ENCODE data around the gene WSCD1. TPM values are rescaled to one million over a fixed set of nuclear protein-coding genes. Genes with fewer than 3 reads are reported as not detected.

WSCD1 gene
- total and polyA plus RNA-seq, 2 of the 4 experiments (the other 2 are of a cell fraction) = 0.07 TPM; not detected in 1

GRCh38 chr17:6138761-6139446, 68.7 kb downstream of the WSCD1 start:
- H3K9ac ChIP-seq (ENCODE audit: low read depth, low read length) = no peak overlapping the region
- no peaks in the 10 kb centered on the region for H4K20me1 ChIP-seq (ENCODE audit: insufficient read depth, low read length)
- no peak for ATAC-seq (ENCODE audit: low read depth)
- H3K27me3 ChIP-seq (ENCODE audit: control insufficient read depth, insufficient read depth, low read length) = no peaks in the 10 kb centered on the region
- no peak overlapping the region for H2AK5ac ChIP-seq (ENCODE audit: low read depth, low read length)
- intact Hi-C loops (cut with micrococcal nuclease) = loop anchor here (10.0 kb wide), 1 partner anchor 64 kb away; the partner anchor contains the start of gene WSCD1
- H3K9me3 ChIP-seq (ENCODE audit: control insufficient read depth, insufficient read depth, low read length) = peaks cover 7% of the 10 kb centered on the region
- TF ChIP-seq ELK1 (IDR thresholded peaks at IDR 0.05; ENCODE audit: borderline replicate concordance, low read depth, low read length) (no peak), FOS (IDR thresholded peaks at IDR 0.05; ENCODE audit: low read depth, low read length) (no peak), RFX5 (IDR thresholded peaks at IDR 0.05; ENCODE audit: low read depth, low read length) (no peak), RAD21 (IDR thresholded peaks at IDR 0.05; ENCODE audit: low read length) (no peak), POLR2A (IDR thresholded peaks at IDR 0.05; ENCODE audit: low read depth, low read length) (no peak), BHLHE40 (IDR thresholded peaks at IDR 0.05; ENCODE audit: low read depth, low read length) (no peak), CEBPB (IDR thresholded peaks at IDR 0.05; ENCODE audit: low read depth, low read length) (no peak), MAZ (IDR thresholded peaks at IDR 0.05; ENCODE audit: borderline replicate concordance, low read depth, low read length) (no peak), NFE2L2 (IDR thresholded peaks at IDR 0.05; ENCODE audit: low read depth, low read length) (no peak), MXI1 (IDR thresholded peaks at IDR 0.05; ENCODE audit: borderline replicate concordance, low read depth, low read length) (no peak), SMC3 (IDR thresholded peaks at IDR 0.05; ENCODE audit: low read depth, low read length) (no peak)
- TF ChIP-seq, protein P1, sequence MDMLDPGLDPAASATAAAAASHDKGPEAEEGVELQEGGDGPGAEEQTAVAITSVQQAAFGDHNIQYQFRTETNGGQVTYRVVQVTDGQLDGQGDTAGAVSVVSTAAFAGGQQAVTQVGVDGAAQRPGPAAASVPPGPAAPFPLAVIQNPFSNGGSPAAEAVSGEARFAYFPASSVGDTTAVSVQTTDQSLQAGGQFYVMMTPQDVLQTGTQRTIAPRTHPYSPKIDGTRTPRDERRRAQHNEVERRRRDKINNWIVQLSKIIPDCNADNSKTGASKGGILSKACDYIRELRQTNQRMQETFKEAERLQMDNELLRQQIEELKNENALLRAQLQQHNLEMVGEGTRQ (IDR thresholded peaks at IDR 0.05; ENCODE audit: low read depth, low read length) = no peak
- TF ChIP-seq, protein P2, sequence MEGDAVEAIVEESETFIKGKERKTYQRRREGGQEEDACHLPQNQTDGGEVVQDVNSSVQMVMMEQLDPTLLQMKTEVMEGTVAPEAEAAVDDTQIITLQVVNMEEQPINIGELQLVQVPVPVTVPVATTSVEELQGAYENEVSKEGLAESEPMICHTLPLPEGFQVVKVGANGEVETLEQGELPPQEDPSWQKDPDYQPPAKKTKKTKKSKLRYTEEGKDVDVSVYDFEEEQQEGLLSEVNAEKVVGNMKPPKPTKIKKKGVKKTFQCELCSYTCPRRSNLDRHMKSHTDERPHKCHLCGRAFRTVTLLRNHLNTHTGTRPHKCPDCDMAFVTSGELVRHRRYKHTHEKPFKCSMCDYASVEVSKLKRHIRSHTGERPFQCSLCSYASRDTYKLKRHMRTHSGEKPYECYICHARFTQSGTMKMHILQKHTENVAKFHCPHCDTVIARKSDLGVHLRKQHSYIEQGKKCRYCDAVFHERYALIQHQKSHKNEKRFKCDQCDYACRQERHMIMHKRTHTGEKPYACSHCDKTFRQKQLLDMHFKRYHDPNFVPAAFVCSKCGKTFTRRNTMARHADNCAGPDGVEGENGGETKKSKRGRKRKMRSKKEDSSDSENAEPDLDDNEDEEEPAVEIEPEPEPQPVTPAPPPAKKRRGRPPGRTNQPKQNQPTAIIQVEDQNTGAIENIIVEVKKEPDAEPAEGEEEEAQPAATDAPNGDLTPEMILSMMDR (conservative IDR thresholded peaks at IDR 0.05; ENCODE audit: low read depth, low read length) = no peak
- ChIA-PET CTCF (no interaction called here), POLR2A (ENCODE audit: unreplicated experiment) (no interaction called here)
- no peak overlapping the region for H2BK20ac ChIP-seq (ENCODE audit: low read depth, low read length)
- no peak overlapping the region for H4K8ac ChIP-seq (ENCODE audit: low read depth in 2 of 2, low read length in 2 of 2)
- no peak overlapping the region for H2AFZ ChIP-seq (replicated peaks; ENCODE audit: low read length, poor library complexity)
- H3K4me1 ChIP-seq (ENCODE audit: control insufficient read depth, insufficient read depth, low read length) = no peaks in the 10 kb centered on the region
- dilution Hi-C loops (cut with HindIII; ENCODE audit: low sequenced_read_pairs, unreplicated experiment) = no loop called here
- H3K4ac ChIP-seq (ENCODE audit: low read depth, low read length) = no peak overlapping the region
- no peak overlapping the region for H3K27ac ChIP-seq (ENCODE audit: insufficient read depth, low read length)
- H3K4me3 ChIP-seq (ENCODE audit: insufficient read depth, low read depth, low read length) = no peak overlapping the region
- H4K91ac ChIP-seq (ENCODE audit: insufficient read depth, low read depth, low read length) = no peak overlapping the region
- H2BK5ac ChIP-seq (ENCODE audit: low read depth, low read length, poor library complexity, severe bottlenecking) = no peak overlapping the region
- H3K4me2 ChIP-seq (ENCODE audit: low read depth, low read length) = no peak overlapping the region
- no peak overlapping the region for H2BK15ac ChIP-seq (ENCODE audit: low read depth, low read length)
- no peak overlapping the region for H3K23ac ChIP-seq (ENCODE audit: low read depth, low read length)
- no peak overlapping the region for H2AK9ac ChIP-seq (replicated peaks; ENCODE audit: low read depth, low read length, poor library complexity)
- no peak overlapping the region for H3K56ac ChIP-seq (ENCODE audit: extremely low read depth, insufficient read depth, low read length)
- H3K18ac ChIP-seq (ENCODE audit: low read depth, low read length) = no peak overlapping the region
- in situ Hi-C loops (cut with MboI; ENCODE audit: low sequenced_read_pairs) = no loop called here
- H3K36me3 ChIP-seq (ENCODE audit: control insufficient read depth, insufficient read depth, low read length) = no peaks in the 10 kb centered on the region
- no peak overlapping the region for H2BK120ac ChIP-seq (ENCODE audit: low read depth, low read length)
- H3K9me1 ChIP-seq (ENCODE audit: insufficient read depth, low read length) = no peaks in the 10 kb centered on the region
- no peaks in the 10 kb centered on the region for H3K79me1 ChIP-seq (ENCODE audit: low read depth in 1 of 2, low read length in 2 of 2)
- 22% methylated on average over 1 of the region's 3 CpGs; no CpG with 5 or more reads in 1 of the 2 experiments for WGBS, 2 experiments (ENCODE audit: extremely low coverage in 2 of 2, insufficient read length in 1 of 2)
- no peak overlapping the region for H3K14ac ChIP-seq (replicated peaks; ENCODE audit: low read depth, low read length)
- no peak overlapping the region for H4K5ac ChIP-seq (ENCODE audit: low read depth, low read length)
- no peak for DNase-seq
- no TSS peak for BruUV-seq (replicated peaks)

All from IMR-90 (cell line).